GM18861 (cell line): ENCODE results near the gene HINT2.
A peak's percentile ranks its signal among the peaks of the same experiment; 100 is the strongest.

Experiments used
- ATAC-seq: cut with Tn5 transposase; IDR thresholded peaks from one replicate; pipeline ENCODE4 v1.9.1; 2021; ENCODE audit not compliant: unreplicated experiment

The HINT2 gene

GRCh38 chr9:35841645-35841900 is 26.7 kb upstream of the HINT2 start:
- no peak for ATAC-seq

- ATAC-seq = no peak
These were observed 26.2 kb upstream of the HINT2 start for GRCh38 chr9:35840881-35841644.

- no peak for ATAC-seq
These were observed 25.1 kb upstream of the HINT2 start for GRCh38 chr9:35839926-35840325.

- ATAC-seq = no peak
These were observed 21.8 kb upstream of the HINT2 start for GRCh38 chr9:35836595-35836994.

- ATAC-seq = no peak
These were observed 20.9 kb upstream of the HINT2 start for GRCh38 chr9:35835766-35836165.

- ATAC-seq = no peak
These were observed 20.4 kb upstream of the HINT2 start for GRCh38 chr9:35835216-35835632.

GRCh38 chr9:35834260-35835215 is 19.7 kb upstream of the HINT2 start:
- no peak for ATAC-seq

- no peak for ATAC-seq
These were observed 18.0 kb upstream of the HINT2 start for GRCh38 chr9:35832814-35833213.

- no peak for ATAC-seq
These were observed 16.2 kb upstream of the HINT2 start for GRCh38 chr9:35831040-35831439.

GRCh38 chr9:35829764-35830096 is 14.9 kb upstream of the HINT2 start:
- no peak for ATAC-seq

- peak; percentile 49 for ATAC-seq
These were observed 14.4 kb upstream of the HINT2 start, which contains the start of gene TMEM8B for GRCh38 chr9:35829084-35829763. Gene TMEM8B (plus strand): TSS chr9:35829228. CDS start chr9:35829448, 220 bp downstream.

- no peak for ATAC-seq
These were observed 13.9 kb upstream of the HINT2 start, which contains the start of gene FAM221B for GRCh38 chr9:35828716-35829083. Gene FAM221B (minus strand): TSS chr9:35828732. CDS start chr9:35826161, 2,571 bp downstream.

- no peak for ATAC-seq
These were observed 12.6 kb upstream of the HINT2 start for GRCh38 chr9:35827486-35827885.

- ATAC-seq = peak; percentile 36
These were observed 11.3 kb upstream of the HINT2 start for GRCh38 chr9:35826071-35826701.

- no peak for ATAC-seq
These were observed 8.1 kb upstream of the HINT2 start for GRCh38 chr9:35822926-35823325.

GRCh38 chr9:35820076-35820475 is 5.2 kb upstream of the HINT2 start:
- no peak for ATAC-seq

GRCh38 chr9:35818341-35818740 is 3.5 kb upstream of the HINT2 start:
- no peak for ATAC-seq

- no peak for ATAC-seq
These were observed 1.9 kb upstream of the HINT2 start for GRCh38 chr9:35816708-35817107.

GRCh38 chr9:35814106-35814840 is 569 bp downstream of the HINT2 start:
- peak; percentile 26 for ATAC-seq

GRCh38 chr9:35813434-35814105 is 1.3 kb downstream of the HINT2 start:
- no peak for ATAC-seq
